Measurements from ENCODE around the gene TWF2. TPM values are rescaled to one million over a fixed set of nuclear protein-coding genes. Genes with fewer than 3 reads are reported as not detected.

TWF2 gene
- total and polyA plus RNA-seq, 12 donors = 13.6 to 95.6 (median 48.4) TPM

DNA sequence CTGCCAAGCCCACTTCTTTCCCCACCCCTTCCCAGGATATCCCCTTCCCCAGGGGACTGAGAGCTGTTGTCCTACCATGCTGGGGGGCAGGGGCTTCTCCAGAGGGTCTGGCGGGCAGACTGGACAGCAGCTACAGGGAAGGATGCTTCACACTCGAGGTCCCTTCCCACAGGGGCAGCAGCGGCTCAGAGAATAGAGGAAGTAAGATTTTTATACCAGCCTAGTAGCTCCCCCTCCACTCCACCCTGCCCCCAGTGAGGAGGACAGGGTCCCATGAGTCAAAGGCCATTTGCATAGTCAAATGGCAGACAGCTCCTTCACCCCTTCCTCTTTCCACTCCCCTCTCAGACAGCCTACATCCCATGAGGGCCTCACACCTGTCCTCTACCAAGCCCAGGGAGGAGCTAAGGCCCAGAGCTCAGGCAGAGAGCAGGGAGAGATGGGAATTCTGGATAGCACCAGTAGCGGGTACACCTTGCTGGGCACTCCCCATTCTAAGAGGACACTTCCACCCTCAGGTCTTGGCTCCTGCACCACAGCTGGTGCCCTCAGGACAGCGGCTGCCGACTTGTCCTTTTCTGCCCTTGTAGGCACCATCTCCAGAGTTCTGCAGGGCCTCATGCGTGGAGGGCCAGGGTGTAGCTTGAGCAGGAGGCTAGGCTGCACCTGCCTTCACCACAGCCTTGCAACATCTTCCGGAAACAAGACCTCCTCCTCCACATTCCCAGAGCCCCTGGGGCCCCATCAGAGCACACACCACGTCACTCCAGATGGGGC is 13.3 kb downstream of the TWF2 start, which contains the start of gene TLR9:
TSS of gene TLR9 (minus strand) at position 194 of the 777 bp plus-strand sequence. CDS start at position 78, 116 bp downstream.
- Histone ChIP-seq H3K27me3 (no peaks in the 10 kb centered on the region), H3K27ac (no peak within 1 kb of the TSS), H3K36me3 (replicated peaks in 1 of 2) (peaks cover 0 to 21% of the 10 kb centered on the region in 2 donors), H3K4me1 (replicated peaks in 1 of 2) (no peaks in the 10 kb centered on the region), H3K4me3 (no peak within 1 kb of the TSS), H3K9me3 (replicated peaks in 1 of 3) (no peaks in the 10 kb centered on the region)
- WGBS, 4 donors = 73 to 87% (median 76%) methylated on average over 6 to 9 of the region's 9 CpGs
- intact Hi-C loops (cut with DNase I) = no loop called here
- no peak for TF ChIP-seq CTCF (IDR thresholded peaks at IDR 0.05)
- no peak for TF ChIP-seq POLR2A (IDR thresholded peaks at IDR 0.05)
- DNase-seq = no peak

DNA sequence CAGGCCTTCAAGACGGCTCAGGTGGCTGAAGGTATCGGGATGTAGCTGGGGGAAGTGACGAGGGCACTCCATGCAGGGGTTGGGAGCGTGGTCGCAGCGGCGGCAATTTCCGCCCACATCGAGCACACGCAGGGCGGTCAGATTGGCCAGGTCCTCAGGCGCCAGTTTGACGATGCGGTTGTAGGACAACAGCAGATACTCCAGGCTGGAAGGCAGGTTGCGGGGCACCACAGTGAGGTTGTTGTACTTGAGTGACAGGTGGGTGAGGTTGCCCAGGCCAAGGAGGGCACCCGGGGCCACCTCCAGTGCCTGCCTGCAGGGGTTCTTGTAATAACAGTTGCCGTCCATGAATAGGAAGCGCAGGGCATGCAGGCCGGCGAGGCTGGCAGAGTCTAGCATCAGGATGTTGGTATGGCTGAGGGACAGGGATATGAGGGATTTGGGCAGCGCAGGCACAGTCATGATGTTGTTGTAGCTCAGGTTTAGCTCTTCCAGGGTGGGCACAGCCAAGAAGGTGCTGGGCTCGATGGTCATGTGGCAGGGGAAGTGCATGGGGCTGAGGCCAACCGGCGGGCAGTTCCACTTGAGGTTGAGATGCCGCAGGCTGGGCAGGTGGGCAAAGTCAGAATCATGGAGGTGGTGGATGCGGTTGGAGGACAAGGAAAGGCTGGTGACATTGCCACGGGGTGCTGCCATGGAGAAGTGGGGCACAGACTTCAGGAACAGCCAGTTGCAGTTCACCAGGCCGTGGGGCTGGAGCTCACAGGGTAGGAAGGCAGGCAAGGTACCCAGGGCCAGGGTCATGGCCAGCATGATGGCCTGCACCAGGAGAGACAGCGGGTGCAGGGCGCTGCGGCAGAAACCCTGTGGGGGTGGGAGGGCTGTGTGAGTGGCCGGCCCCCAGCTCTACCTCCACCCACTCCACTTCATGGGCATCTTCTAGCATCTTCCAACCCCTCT is 15.2 kb downstream of the TWF2 start:
- no peaks in the 10 kb centered on the region for H3K9me3 ChIP-seq (replicated peaks in 1 of 3)
- intact Hi-C loops (cut with DNase I) = loop anchor here (5.0 kb wide), 2 partner anchors 104 to 124 kb away; no protein-coding TSS in a partner anchor
- no peak for DNase-seq
- H3K27me3 ChIP-seq = no peaks in the 10 kb centered on the region
- TF ChIP-seq POLR2A (IDR thresholded peaks at IDR 0.05) = no peak
- no peak for TF ChIP-seq CTCF (IDR thresholded peaks at IDR 0.05)
- peaks cover 0 to 2% of the 10 kb centered on the region in 2 donors for H3K36me3 ChIP-seq (replicated peaks in 1 of 2)
- no peak overlapping the region for H3K4me3 ChIP-seq
- WGBS, 4 donors = 88 to 94% (median 93%) methylated on average over 15 to 32 of the region's 32 CpGs
- H3K27ac ChIP-seq = no peak overlapping the region
- no peaks in the 10 kb centered on the region for H3K4me1 ChIP-seq (replicated peaks in 1 of 2)

DNA sequence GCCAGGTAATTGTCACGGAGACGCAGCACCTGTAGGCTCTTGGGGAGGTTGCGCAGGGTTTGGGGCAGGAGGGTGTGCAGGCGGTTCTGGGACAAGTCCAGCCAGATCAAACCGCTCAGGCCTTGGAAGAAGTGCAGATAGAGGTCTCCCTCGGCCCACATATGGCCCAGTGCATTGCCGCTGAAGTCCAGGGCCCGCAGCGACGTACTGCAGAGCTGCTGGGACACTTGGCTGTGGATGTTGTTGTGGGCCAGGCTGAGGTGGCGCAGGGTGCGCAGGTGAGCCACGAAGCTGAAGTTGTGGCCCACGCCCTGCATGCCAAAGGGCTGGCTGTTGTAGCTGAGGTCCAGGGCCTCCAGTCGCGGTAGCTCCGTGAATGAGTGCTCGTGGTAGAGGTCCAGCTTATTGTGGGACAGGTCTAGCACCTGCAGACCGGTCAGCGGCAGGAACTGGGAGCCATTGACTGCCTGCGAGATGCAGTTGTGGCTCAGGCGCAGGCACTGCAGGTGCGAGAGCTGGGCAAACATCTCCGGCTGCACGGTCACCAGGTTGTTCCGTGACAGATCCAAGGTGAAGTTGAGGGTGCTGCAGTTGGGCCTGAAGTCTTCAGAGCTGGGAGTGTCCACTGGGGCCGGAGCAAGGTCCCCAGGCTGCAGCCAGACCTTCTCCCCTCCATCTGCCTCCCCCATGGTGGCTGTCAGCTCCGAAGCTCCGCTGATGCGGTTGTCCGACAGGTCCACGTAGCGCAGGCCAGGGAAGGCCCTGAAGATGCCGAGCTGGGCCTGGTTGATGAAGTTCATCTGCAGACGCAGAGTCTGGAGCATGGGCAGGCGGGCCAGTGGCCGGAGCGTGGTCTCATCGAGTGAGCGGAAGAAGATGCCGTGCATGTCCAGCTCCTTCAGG is 16.4 kb downstream of the TWF2 start:
- Histone ChIP-seq H3K4me1 (replicated peaks in 1 of 2) (peaks cover 0 to 6% of the 10 kb centered on the region in 2 donors), H3K4me3 (no peak overlapping the region), H3K27ac (no peak overlapping the region), H3K9me3 (replicated peaks in 1 of 3) (no peaks in the 10 kb centered on the region), H3K36me3 (replicated peaks in 1 of 2) (no peaks in the 10 kb centered on the region), H3K27me3 (no peaks in the 10 kb centered on the region)
- TF ChIP-seq CTCF (IDR thresholded peaks at IDR 0.05) = no peak
- no peak for TF ChIP-seq POLR2A (IDR thresholded peaks at IDR 0.05)
- WGBS, 4 donors = 89 to 92% (median 90%) methylated on average over 37 to 41 of the region's 41 CpGs
- DNase-seq = no peak
- intact Hi-C loops (cut with DNase I) = loop anchor here (5.0 kb wide), 2 partner anchors 105 to 125 kb away; no protein-coding TSS in a partner anchor

Data from adrenal gland (tissue), 12 donors.